ENCODE data around the gene CATSPER4.
"Not testable (repeated sequence)": the region's sequence is repeated elsewhere in the genome, so short reads cannot be mapped to it uniquely, and the experiment has no call there.

The CATSPER4 gene

GRCh38 chr1:26224606-26225005 is 34.2 kb downstream of the CATSPER4 start:
- Histone ChIP-seq H3K4me3 (no peak overlapping the region), H3K27me3 (ENCODE audit: low read depth) (no peaks in the 10 kb centered on the region), H3K9me3 (no peaks in the 10 kb centered on the region), H3K4me1 (no peaks in the 10 kb centered on the region; the same call in 1 of the 2 replicates), H3K36me3 (replicated peaks) (no peaks in the 10 kb centered on the region)
- in situ Hi-C loops (cut with MboI; ENCODE audit: low sequenced_read_pairs), result no loop called here
- no peak for DNase-seq (ENCODE audit: low spot score in 2 of 2)

GRCh38 chr1:26225033-26225831 is 34.8 kb downstream of the CATSPER4 start:
- Histone ChIP-seq H3K9me3 (no peaks in the 10 kb centered on the region), H3K36me3 (replicated peaks) (no peaks in the 10 kb centered on the region), H3K4me3 (no peak overlapping the region), H3K4me1 (no peaks in the 10 kb centered on the region; the same call in 1 of the 2 replicates), H3K27me3 (ENCODE audit: low read depth) (no peaks in the 10 kb centered on the region)
- no peak for DNase-seq (ENCODE audit: low spot score in 2 of 2)
- in situ Hi-C loops (cut with MboI; ENCODE audit: low sequenced_read_pairs), result no loop called here

- in situ Hi-C loops (cut with MboI; ENCODE audit: low sequenced_read_pairs); H3K36me3 ChIP-seq (replicated peaks); H3K27me3 ChIP-seq (ENCODE audit: low read depth); H3K4me1 ChIP-seq; DNase-seq (ENCODE audit: low spot score in 2 of 2); H3K9me3 ChIP-seq; H3K4me3 ChIP-seq: not testable (repeated sequence)
Measured at GRCh38 chr1:26230682-26231081, 40.3 kb downstream of the CATSPER4 start.

- in situ Hi-C loops (cut with MboI; ENCODE audit: low sequenced_read_pairs), result no loop called here
- peak within 1 kb of the TSS; percentile 90 for H3K4me3 ChIP-seq
Measured at GRCh38 chr1:26233903-26234643, 43.7 kb downstream of the CATSPER4 start, which contains the start of gene CEP85. CEP85 (plus strand) TSS chr1:26234200; CDS start chr1:26239784, 5,584 bp downstream.

GRCh38 chr1:26234644-26235370 is 44.4 kb downstream of the CATSPER4 start:
- in situ Hi-C loops (cut with MboI; ENCODE audit: low sequenced_read_pairs), result no loop called here
- H3K27me3 ChIP-seq (ENCODE audit: low read depth), result no peaks in the 10 kb centered on the region
- peaks cover 44% of the 10 kb centered on the region for H3K4me1 ChIP-seq
- no peaks in the 10 kb centered on the region for H3K36me3 ChIP-seq (replicated peaks)
- DNase-seq (ENCODE audit: low spot score in 2 of 2), result peak; percentile 7 to 46
- H3K9me3 ChIP-seq, result no peaks in the 10 kb centered on the region
- peak overlapping the region; percentile 90 for H3K4me3 ChIP-seq

More at GRCh38 chr1:26233903-26234643, 43.7 kb downstream of the CATSPER4 start, which contains the start of gene CEP85:
- Histone ChIP-seq H3K4me1 (peaks cover 36% of the 10 kb centered on the region), H3K9me3 (no peaks in the 10 kb centered on the region), H3K36me3 (replicated peaks) (no peaks in the 10 kb centered on the region), H3K27me3 (ENCODE audit: low read depth) (no peaks in the 10 kb centered on the region)
- peak; percentile 95 to 98 for DNase-seq (ENCODE audit: low spot score in 2 of 2)

GRCh38 chr1:26237230-26237966 is 47.0 kb downstream of the CATSPER4 start:
- H3K4me3 ChIP-seq, result 0 out of 2 replicates have a peak overlapping the region, but pooled peaks have one; percentile 0
- DNase-seq (ENCODE audit: low spot score in 2 of 2), result peak in 1 of 2 experiments; percentile 61
- peaks cover 51% of the 10 kb centered on the region for H3K4me1 ChIP-seq
- in situ Hi-C loops (cut with MboI; ENCODE audit: low sequenced_read_pairs), result no loop called here
- H3K36me3 ChIP-seq (replicated peaks), result peaks cover 6% of the 10 kb centered on the region; the same call in 1 of the 2 replicates
- no peaks in the 10 kb centered on the region for H3K27me3 ChIP-seq (ENCODE audit: low read depth)
- no peaks in the 10 kb centered on the region for H3K9me3 ChIP-seq

- Histone ChIP-seq H3K9me3 (no peaks in the 10 kb centered on the region), H3K36me3 (replicated peaks) (peaks cover 16% of the 10 kb centered on the region), H3K4me1 (peaks cover 48% of the 10 kb centered on the region), H3K27me3 (ENCODE audit: low read depth) (no peaks in the 10 kb centered on the region), H3K4me3 (no peak overlapping the region)
- peak; percentile 43 to 69 for DNase-seq (ENCODE audit: low spot score in 2 of 2)
- in situ Hi-C loops (cut with MboI; ENCODE audit: low sequenced_read_pairs), result no loop called here
Measured at GRCh38 chr1:26239936-26240335, 49.5 kb downstream of the CATSPER4 start.

Measured in HAP-1 (cell line).